ENCODE data around the gene NCOR1.

GRCh38 chr17:16129441-16130205, 85.7 kb downstream of the NCOR1 start:
- TF ChIP-seq, protein P1, sequence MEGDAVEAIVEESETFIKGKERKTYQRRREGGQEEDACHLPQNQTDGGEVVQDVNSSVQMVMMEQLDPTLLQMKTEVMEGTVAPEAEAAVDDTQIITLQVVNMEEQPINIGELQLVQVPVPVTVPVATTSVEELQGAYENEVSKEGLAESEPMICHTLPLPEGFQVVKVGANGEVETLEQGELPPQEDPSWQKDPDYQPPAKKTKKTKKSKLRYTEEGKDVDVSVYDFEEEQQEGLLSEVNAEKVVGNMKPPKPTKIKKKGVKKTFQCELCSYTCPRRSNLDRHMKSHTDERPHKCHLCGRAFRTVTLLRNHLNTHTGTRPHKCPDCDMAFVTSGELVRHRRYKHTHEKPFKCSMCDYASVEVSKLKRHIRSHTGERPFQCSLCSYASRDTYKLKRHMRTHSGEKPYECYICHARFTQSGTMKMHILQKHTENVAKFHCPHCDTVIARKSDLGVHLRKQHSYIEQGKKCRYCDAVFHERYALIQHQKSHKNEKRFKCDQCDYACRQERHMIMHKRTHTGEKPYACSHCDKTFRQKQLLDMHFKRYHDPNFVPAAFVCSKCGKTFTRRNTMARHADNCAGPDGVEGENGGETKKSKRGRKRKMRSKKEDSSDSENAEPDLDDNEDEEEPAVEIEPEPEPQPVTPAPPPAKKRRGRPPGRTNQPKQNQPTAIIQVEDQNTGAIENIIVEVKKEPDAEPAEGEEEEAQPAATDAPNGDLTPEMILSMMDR (conservative IDR thresholded peaks at IDR 0.05) = no peak
- no peak for TF ChIP-seq ZFX (IDR thresholded peaks at IDR 0.05)

Measured in C4-2B (cell line).